Glutamatergic neuron (in vitro differentiated cells): ENCODE results near the gene AKAP11. TPM values are rescaled to one million over a fixed set of nuclear protein-coding genes. Genes with fewer than 3 reads are reported as not detected.

ENCODE experiments used
- DNase-seq: peaks from one replicate; pipeline ENCODE4 v3.0.0; 2022
- H3K27ac Mint-ChIP-seq: one replicate; pipeline ENCODE4 v1.8.0; 2020; ENCODE audit warnings: mild to moderate bottlenecking, mixed read lengths, inconsistent platforms; ENCODE audit not compliant: unreplicated experiment
- H3K27me3 Mint-ChIP-seq: one replicate; pipeline ENCODE4 v1.8.0; 2020; ENCODE audit warnings: mild to moderate bottlenecking, moderate library complexity, mixed read lengths, inconsistent platforms; ENCODE audit not compliant: unreplicated experiment
- H3K36me3 Mint-ChIP-seq: one replicate; pipeline ENCODE4 v1.8.0; 2020; ENCODE audit warnings: mild to moderate bottlenecking, mixed read lengths, inconsistent platforms; ENCODE audit not compliant: unreplicated experiment
- H3K4me1 Mint-ChIP-seq: one replicate; pipeline ENCODE4 v1.8.0; 2020; ENCODE audit warnings: mild to moderate bottlenecking, low read depth, mixed read lengths, inconsistent platforms; ENCODE audit not compliant: unreplicated experiment
- H3K4me3 Mint-ChIP-seq: one replicate; pipeline ENCODE4 v1.8.0; 2020; ENCODE audit warnings: mild to moderate bottlenecking, mixed read lengths, inconsistent platforms; ENCODE audit not compliant: unreplicated experiment
- H3K9me3 Mint-ChIP-seq: one replicate; pipeline ENCODE4 v1.8.0; 2020; ENCODE audit warnings: mild to moderate bottlenecking, moderate library complexity, mixed read lengths, inconsistent platforms; ENCODE audit not compliant: unreplicated experiment
- total RNA-seq: library from RNA; stranded (reverse); fragmentation: NEBNext Ultra II Directional; extraction: Animal tissue kit (Norgen Biotek cat#: 25700); gene quantifications from one replicate; pipeline ENCODE4 v1.2.1, GENCODE V29; 2021; ENCODE audit not compliant: unreplicated experiment
- TF ChIP-seq, protein P1 (sequence below): fragments of 200-600 bp; sonication (generic); IDR thresholded peaks from one replicate; pipeline ENCODE4 v1.5.0; 2021; ENCODE audit not compliant: partially characterized antibody, unreplicated experiment

Gene AKAP11
- total RNA-seq, 1 donor from 2014 or later, result 33.2 TPM

DNA sequence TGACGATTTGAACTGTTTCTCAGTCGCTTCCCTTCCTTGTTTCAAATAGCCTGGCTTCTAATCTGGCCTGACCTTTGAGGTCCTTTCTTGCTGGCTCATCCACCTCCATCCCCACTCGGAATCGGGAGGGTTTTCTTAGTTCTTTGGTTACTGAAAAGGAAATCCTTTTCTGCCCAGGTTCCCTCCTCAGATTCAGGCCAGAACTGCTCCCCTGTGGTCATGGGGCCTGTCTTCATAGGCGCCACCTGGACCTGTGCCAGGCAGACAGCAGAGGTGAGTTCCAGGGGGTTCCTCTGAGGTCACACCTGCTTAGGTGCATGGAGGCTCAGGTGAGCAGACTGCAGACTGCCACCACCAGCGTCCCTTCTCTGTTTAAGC lies 62.4 kb downstream of the AKAP11 start:
- Mint-ChIP-seq H3K9me3 (no peaks in the 10 kb centered on the region), H3K36me3 (no peaks in the 10 kb centered on the region), H3K27ac (no peak overlapping the region), H3K4me1 (peaks cover 2% of the 10 kb centered on the region), H3K4me3 (no peak overlapping the region), H3K27me3 (no peaks in the 10 kb centered on the region)
- no peak for DNase-seq
- TF ChIP-seq, protein P1, sequence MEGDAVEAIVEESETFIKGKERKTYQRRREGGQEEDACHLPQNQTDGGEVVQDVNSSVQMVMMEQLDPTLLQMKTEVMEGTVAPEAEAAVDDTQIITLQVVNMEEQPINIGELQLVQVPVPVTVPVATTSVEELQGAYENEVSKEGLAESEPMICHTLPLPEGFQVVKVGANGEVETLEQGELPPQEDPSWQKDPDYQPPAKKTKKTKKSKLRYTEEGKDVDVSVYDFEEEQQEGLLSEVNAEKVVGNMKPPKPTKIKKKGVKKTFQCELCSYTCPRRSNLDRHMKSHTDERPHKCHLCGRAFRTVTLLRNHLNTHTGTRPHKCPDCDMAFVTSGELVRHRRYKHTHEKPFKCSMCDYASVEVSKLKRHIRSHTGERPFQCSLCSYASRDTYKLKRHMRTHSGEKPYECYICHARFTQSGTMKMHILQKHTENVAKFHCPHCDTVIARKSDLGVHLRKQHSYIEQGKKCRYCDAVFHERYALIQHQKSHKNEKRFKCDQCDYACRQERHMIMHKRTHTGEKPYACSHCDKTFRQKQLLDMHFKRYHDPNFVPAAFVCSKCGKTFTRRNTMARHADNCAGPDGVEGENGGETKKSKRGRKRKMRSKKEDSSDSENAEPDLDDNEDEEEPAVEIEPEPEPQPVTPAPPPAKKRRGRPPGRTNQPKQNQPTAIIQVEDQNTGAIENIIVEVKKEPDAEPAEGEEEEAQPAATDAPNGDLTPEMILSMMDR, result peak; percentile 4

DNA sequence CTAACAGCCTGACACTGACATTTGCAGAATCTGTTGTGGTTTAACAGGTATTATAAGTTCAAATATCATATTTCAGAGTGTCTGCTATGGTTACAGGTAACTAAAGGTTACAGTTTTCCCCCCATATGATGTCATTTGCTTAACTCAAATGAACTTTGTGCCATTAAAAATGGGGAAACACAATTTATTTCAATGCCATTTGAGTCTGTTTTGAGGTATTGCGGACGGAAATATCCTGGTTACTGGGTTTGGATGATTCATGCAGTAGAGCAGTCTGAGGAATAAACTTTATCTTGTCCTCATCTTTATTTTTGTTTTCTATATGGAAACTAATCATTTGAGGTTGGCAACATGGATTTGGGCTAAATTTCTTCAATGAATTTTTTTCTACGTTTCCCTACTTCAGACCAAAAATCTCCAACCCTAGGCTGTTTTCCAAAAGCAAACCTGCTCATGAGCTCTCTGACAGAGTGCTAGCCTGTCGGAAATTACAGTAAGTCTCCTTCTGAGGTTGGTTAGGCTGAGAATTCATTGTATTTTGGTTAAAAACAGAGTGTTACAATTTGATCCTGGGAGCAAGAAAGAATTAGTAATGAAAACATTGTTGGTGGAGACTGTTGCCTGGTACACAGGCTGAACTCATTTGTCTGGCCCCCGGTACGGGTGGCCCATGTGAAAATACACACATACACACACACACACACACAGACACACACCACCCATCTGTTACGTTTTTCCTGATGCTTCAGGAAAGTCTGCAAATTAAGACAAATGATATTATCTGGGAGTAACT lies 66.1 kb downstream of the AKAP11 start:
- Mint-ChIP-seq H3K4me1 (peaks cover 9% of the 10 kb centered on the region), H3K27ac (no peak overlapping the region), H3K9me3 (peaks cover 3% of the 10 kb centered on the region), H3K36me3 (no peaks in the 10 kb centered on the region), H3K4me3 (no peak overlapping the region), H3K27me3 (peaks cover 3% of the 10 kb centered on the region)
- TF ChIP-seq, protein P1, result no peak
- no peak for DNase-seq

DNA sequence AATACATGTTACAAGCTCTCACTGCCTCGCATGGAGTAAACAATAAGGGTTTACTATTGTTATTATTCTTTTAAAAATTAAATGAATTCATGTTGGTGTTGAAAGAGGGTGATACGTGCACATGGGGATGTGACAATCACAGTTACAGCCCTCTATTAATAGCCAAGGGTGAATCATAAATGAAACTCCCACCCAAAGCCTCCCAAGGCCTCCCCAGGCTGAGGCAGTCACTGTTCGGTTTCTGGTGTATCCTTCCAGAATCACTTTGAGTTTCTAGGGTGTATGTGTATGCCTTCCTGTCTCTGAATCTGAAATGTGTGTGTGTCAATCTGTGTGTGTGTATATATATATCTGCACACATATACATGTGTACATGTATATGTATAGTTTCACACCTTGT lies 73.4 kb downstream of the AKAP11 start:
- TF ChIP-seq, protein P1, result no peak
- Mint-ChIP-seq H3K27ac (no peak overlapping the region), H3K4me1 (peaks cover 10% of the 10 kb centered on the region), H3K4me3 (no peak overlapping the region), H3K36me3 (no peaks in the 10 kb centered on the region), H3K27me3 (peaks cover 7% of the 10 kb centered on the region), H3K9me3 (peaks cover 3% of the 10 kb centered on the region)
- DNase-seq, result no peak

DNA sequence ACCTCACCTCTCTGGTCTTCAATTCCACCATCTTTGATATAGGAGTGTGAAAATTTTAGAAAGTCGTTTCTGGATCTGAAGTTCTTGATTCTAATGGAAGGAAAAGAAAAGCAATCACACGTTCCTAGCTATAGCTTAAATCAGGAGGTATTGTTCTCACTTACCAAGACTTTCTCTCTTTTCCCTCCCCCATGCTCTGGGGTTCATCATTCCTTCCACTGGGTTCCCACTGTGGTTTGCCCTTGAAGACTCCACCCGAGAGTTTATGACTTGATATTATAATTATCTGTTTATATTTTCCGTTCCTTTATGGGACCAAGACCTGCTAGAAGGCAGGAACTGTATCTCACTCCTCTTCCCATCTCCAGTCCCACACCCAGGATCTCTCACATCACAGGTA lies 76.6 kb downstream of the AKAP11 start:
- no peak overlapping the region for H3K27ac Mint-ChIP-seq
- peaks cover 3% of the 10 kb centered on the region for H3K4me1 Mint-ChIP-seq
- H3K36me3 Mint-ChIP-seq, result no peaks in the 10 kb centered on the region
- DNase-seq, result no peak
- H3K4me3 Mint-ChIP-seq, result no peak overlapping the region
- no peaks in the 10 kb centered on the region for H3K9me3 Mint-ChIP-seq
- peaks cover 4% of the 10 kb centered on the region for H3K27me3 Mint-ChIP-seq
- TF ChIP-seq, protein P1, result no peak

DNA sequence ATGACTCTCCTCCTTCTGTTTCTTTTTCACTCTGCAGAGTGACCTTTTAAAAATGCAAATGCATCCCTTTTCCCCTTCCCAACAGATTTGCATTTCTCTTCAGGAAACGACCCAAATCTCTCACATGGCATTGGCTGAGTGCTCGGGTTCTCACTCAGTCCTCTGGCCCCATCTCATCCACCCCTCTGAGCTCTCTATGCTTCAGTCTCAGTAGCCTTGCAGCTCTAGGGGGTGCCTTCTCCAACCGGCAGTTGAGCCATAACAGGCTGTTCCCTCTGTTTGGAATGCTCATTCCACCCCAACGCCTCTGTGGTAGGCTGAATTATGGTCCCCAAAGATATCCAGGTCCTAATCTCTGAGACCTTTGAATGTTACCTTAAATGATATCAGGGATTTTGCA lies 78.2 kb downstream of the AKAP11 start:
- no peak for DNase-seq
- Mint-ChIP-seq H3K27ac (no peak overlapping the region), H3K4me1 (no peaks in the 10 kb centered on the region)

More for the DNA sequence above, 78.2 kb downstream of the AKAP11 start:
- H3K9me3 Mint-ChIP-seq, result no peaks in the 10 kb centered on the region
- no peaks in the 10 kb centered on the region for H3K27me3 Mint-ChIP-seq
- TF ChIP-seq, protein P1, result no peak
- H3K36me3 Mint-ChIP-seq, result no peaks in the 10 kb centered on the region
- no peak overlapping the region for H3K4me3 Mint-ChIP-seq
